ENCODE data around the gene MTG2.

Gene MTG2

DNA sequence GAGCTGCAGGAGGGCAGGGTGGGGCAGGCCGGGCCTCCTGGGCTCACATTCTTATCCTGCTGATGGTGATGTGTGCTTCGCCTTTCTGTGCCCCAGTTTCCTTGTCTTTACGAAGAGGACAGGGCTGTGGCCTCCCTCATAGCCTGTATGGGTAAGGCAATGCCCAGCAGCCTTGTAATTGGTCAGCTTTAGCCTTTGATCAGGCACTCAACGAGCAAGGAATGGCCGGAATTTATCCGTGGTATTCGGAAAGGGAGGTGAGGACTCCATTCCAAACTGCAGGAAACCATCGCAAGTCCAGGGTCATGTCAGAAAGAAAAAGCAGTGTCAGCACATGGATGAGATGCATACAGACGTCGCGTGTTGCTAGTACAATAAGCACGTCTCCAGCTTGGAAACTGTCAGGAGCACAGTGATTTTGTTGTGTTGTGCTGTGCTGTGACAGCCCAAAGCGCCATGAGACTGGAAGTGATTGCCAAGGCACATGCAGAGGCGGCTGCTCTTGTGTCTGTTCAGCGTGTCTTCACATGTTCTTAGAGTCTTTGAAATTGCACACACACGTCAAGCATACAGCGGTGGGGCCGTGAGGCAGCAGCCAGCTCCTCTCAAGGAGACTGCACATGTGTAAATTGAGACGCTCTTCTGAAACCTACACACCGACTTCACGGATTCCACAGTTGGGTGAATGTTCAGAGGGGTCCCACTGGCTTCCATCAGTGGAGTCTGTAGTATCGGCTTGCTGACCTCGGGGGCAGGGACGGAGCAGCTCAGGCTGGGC lies 33.1 kb upstream of the MTG2 start:
- Histone ChIP-seq H4K20me1 (ENCODE audit: insufficient read depth, low read length) (peaks cover 11% of the 10 kb centered on the region; the same call in 1 of the 2 replicates), H3K9ac (ENCODE audit: low read length) (no peak overlapping the region), H2AFZ (ENCODE audit: low read length) (no peak overlapping the region), H3K27me3 (replicated peaks; ENCODE audit: insufficient read depth, low read length) (no peaks in the 10 kb centered on the region), H3K4me1 (ENCODE audit: low read length) (peaks cover 6% of the 10 kb centered on the region), H3K79me2 (ENCODE audit: low read length) (peaks cover 86% of the 10 kb centered on the region), H3K9me2 (replicated peaks; ENCODE audit: insufficient read depth, low read length) (no peaks in the 10 kb centered on the region), H3K9me3 (replicated peaks; ENCODE audit: insufficient read depth, low read length) (no peaks in the 10 kb centered on the region), H3K27ac (ENCODE audit: low read length) (no peak overlapping the region), H3F3A (ENCODE audit: insufficient read depth, low read length) (peaks cover 2% of the 10 kb centered on the region; the same call in 1 of the 2 replicates), H3K4me2 (ENCODE audit: low read depth, low read length) (no peak overlapping the region), H3K36me3 (replicated peaks; ENCODE audit: insufficient read depth, low read length) (no peaks in the 10 kb centered on the region), H3K4me3 (ENCODE audit: low read length) (no peak overlapping the region)
- DNase-seq, result no peak
- no peak for TF ChIP-seq EZH2phosphoT487 (IDR thresholded peaks at IDR 0.05; ENCODE audit: low read length)
- TF ChIP-seq, protein P1, sequence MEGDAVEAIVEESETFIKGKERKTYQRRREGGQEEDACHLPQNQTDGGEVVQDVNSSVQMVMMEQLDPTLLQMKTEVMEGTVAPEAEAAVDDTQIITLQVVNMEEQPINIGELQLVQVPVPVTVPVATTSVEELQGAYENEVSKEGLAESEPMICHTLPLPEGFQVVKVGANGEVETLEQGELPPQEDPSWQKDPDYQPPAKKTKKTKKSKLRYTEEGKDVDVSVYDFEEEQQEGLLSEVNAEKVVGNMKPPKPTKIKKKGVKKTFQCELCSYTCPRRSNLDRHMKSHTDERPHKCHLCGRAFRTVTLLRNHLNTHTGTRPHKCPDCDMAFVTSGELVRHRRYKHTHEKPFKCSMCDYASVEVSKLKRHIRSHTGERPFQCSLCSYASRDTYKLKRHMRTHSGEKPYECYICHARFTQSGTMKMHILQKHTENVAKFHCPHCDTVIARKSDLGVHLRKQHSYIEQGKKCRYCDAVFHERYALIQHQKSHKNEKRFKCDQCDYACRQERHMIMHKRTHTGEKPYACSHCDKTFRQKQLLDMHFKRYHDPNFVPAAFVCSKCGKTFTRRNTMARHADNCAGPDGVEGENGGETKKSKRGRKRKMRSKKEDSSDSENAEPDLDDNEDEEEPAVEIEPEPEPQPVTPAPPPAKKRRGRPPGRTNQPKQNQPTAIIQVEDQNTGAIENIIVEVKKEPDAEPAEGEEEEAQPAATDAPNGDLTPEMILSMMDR (IDR thresholded peaks at IDR 0.05; ENCODE audit: low read length), result no peak
- no peak for TF ChIP-seq EZH2 (optimal IDR thresholded peaks at IDR 0.05; ENCODE audit: low read depth, low read length)

DNA sequence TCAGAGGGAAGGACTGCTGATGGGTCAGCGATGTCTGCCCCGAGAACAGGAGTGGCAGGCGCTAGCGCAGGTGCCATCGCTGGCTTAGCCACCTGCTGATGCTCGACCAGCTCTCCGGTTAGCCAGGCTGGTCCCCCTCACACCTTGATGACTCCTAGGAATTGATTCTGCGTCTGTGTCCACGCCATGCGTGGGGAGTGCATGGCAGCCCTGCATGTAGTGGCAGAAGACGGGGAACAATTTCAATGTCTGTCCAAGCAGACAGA lies 32.6 kb upstream of the MTG2 start:
- TF ChIP-seq, protein P1 (IDR thresholded peaks at IDR 0.05; ENCODE audit: low read length), result no peak
- TF ChIP-seq EZH2phosphoT487 (IDR thresholded peaks at IDR 0.05; ENCODE audit: low read length) (no peak), EZH2 (optimal IDR thresholded peaks at IDR 0.05; ENCODE audit: low read depth, low read length) (no peak)
- H3K36me3 ChIP-seq (replicated peaks; ENCODE audit: insufficient read depth, low read length), result no peaks in the 10 kb centered on the region
- H3K9me2 ChIP-seq (replicated peaks; ENCODE audit: insufficient read depth, low read length), result no peaks in the 10 kb centered on the region
- 0 out of 2 replicates have a peak, but pooled peaks cover 6% of the 10 kb centered on the region for H4K20me1 ChIP-seq (ENCODE audit: insufficient read depth, low read length)
- no peak overlapping the region for H3K27ac ChIP-seq (ENCODE audit: low read length)
- peaks cover under 1% of the 10 kb centered on the region; the same call in 1 of the 2 replicates for H3K4me1 ChIP-seq (ENCODE audit: low read length)
- no peak for DNase-seq
- H2AFZ ChIP-seq (ENCODE audit: low read length), result no peak overlapping the region
- H3K27me3 ChIP-seq (replicated peaks; ENCODE audit: insufficient read depth, low read length), result no peaks in the 10 kb centered on the region
- no peak overlapping the region for H3K4me3 ChIP-seq (ENCODE audit: low read length)
- no peak overlapping the region for H3K9ac ChIP-seq (ENCODE audit: low read length)
- no peaks in the 10 kb centered on the region for H3K9me3 ChIP-seq (replicated peaks; ENCODE audit: insufficient read depth, low read length)
- H3K4me2 ChIP-seq (ENCODE audit: low read depth, low read length), result no peak overlapping the region
- no peaks in the 10 kb centered on the region for H3F3A ChIP-seq (ENCODE audit: insufficient read depth, low read length)
- H3K79me2 ChIP-seq (ENCODE audit: low read length), result peaks cover 83% of the 10 kb centered on the region

DNA sequence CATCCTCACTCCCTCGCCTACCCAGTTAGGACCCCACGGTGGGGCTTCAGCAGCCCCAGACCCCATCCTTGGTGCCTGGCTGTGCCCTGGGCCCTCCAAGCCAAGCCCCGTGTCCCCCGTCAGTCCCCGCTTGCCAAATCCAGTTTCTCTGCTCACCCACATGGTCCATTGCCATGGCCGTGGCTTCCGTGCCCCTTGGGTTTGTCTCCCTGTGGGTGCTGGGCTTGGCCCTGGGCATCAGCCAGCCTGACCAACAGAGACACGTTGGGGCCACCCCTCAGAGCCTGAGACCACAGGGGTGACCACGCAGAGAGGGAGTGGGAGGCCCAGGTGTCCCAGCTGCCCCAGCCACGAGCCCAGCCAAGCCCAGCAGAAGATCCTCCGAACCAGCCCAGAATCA lies 31.6 kb upstream of the MTG2 start:
- no peaks in the 10 kb centered on the region for H3K27me3 ChIP-seq (replicated peaks; ENCODE audit: insufficient read depth, low read length)
- peaks cover 80% of the 10 kb centered on the region for H3K79me2 ChIP-seq (ENCODE audit: low read length)
- no peak overlapping the region for H3K4me3 ChIP-seq (ENCODE audit: low read length)
- 0 out of 2 replicates have a peak, but pooled peaks cover 3% of the 10 kb centered on the region for H4K20me1 ChIP-seq (ENCODE audit: insufficient read depth, low read length)
- no peaks in the 10 kb centered on the region for H3K36me3 ChIP-seq (replicated peaks; ENCODE audit: insufficient read depth, low read length)
- DNase-seq, result no peak
- no peak overlapping the region for H3K4me2 ChIP-seq (ENCODE audit: low read depth, low read length)
- H3F3A ChIP-seq (ENCODE audit: insufficient read depth, low read length), result no peaks in the 10 kb centered on the region
- no peaks in the 10 kb centered on the region for H3K9me2 ChIP-seq (replicated peaks; ENCODE audit: insufficient read depth, low read length)
- H3K9ac ChIP-seq (ENCODE audit: low read length), result no peak overlapping the region
- no peaks in the 10 kb centered on the region for H3K9me3 ChIP-seq (replicated peaks; ENCODE audit: insufficient read depth, low read length)
- no peak overlapping the region for H3K27ac ChIP-seq (ENCODE audit: low read length)
- H3K4me1 ChIP-seq (ENCODE audit: low read length), result no peaks in the 10 kb centered on the region
- TF ChIP-seq, protein P1 (IDR thresholded peaks at IDR 0.05; ENCODE audit: low read length), result no peak
- no peak for TF ChIP-seq EZH2phosphoT487 (IDR thresholded peaks at IDR 0.05; ENCODE audit: low read length)
- no peak for TF ChIP-seq EZH2 (optimal IDR thresholded peaks at IDR 0.05; ENCODE audit: low read depth, low read length)
- H2AFZ ChIP-seq (ENCODE audit: low read length), result no peak overlapping the region

Data from MM.1S (cell line).